Measurements from ENCODE around the gene TMX4. TPM values are rescaled to one million over a fixed set of nuclear protein-coding genes. Genes with fewer than 3 reads are reported as not detected.

Gene TMX4
- total and polyA plus RNA-seq, 4 donors = 7.8 to 45.2 (median 19.5) TPM

DNA sequence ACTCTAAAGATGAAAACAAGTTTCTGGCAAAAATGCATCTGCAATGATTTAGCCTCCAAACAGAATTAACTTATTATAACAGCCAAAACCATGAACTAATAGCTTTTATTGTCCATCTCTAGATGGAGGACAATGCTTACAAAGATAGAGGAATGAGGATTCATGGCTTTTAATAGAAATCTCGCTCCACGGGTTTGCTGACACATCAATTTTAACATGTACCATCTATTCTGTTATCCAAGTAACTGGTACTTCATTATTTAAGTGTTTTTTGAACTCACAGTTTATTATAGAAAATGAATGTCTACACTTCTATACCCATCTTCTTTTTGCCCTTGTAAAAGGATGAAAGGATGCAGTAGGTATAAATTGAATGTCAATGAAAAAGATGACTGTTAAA is 10.8 kb downstream of the TMX4 start:
- TF ChIP-seq, protein P1, sequence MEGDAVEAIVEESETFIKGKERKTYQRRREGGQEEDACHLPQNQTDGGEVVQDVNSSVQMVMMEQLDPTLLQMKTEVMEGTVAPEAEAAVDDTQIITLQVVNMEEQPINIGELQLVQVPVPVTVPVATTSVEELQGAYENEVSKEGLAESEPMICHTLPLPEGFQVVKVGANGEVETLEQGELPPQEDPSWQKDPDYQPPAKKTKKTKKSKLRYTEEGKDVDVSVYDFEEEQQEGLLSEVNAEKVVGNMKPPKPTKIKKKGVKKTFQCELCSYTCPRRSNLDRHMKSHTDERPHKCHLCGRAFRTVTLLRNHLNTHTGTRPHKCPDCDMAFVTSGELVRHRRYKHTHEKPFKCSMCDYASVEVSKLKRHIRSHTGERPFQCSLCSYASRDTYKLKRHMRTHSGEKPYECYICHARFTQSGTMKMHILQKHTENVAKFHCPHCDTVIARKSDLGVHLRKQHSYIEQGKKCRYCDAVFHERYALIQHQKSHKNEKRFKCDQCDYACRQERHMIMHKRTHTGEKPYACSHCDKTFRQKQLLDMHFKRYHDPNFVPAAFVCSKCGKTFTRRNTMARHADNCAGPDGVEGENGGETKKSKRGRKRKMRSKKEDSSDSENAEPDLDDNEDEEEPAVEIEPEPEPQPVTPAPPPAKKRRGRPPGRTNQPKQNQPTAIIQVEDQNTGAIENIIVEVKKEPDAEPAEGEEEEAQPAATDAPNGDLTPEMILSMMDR (IDR thresholded peaks at IDR 0.05; ENCODE audit: control extremely low read depth, extremely low read depth) = no peak
- peaks cover 0 to 8% (median 0%) of the 10 kb centered on the region in 4 donors for H3K36me3 ChIP-seq (ENCODE audit: control insufficient read depth in 4 of 4, insufficient read depth in 4 of 4, low read length in 4 of 4)
- DNase-seq = no peak
- no peak overlapping the region for H3K4me3 ChIP-seq
- H3K27ac ChIP-seq (ENCODE audit: low read depth in 1 of 2, low read length in 1 of 2) = no peak overlapping the region
- no peak overlapping the region for H3K9ac ChIP-seq (ENCODE audit: insufficient read depth in 1 of 2, low read length in 2 of 2)
- H3K9me3 ChIP-seq (ENCODE audit: control insufficient read depth in 4 of 4, insufficient read depth in 3 of 4, low read length in 3 of 4) = no peaks in the 10 kb centered on the region
- H3K27me3 ChIP-seq (ENCODE audit: control insufficient read depth in 3 of 3, insufficient read depth in 3 of 3, low read length in 2 of 3) = no peaks in the 10 kb centered on the region
- ATAC-seq (ENCODE audit: insufficient read depth, low FRiP score) = no peak
- WGBS, 2 donors = 91 to 94% methylated on average over 2 of the region's 2 CpGs
- H3K4me1 ChIP-seq (ENCODE audit: control insufficient read depth in 5 of 5, insufficient read depth in 5 of 5, low read length in 5 of 5) = peaks cover 0 to 7% (median 2%) of the 10 kb centered on the region in 5 donors

DNA sequence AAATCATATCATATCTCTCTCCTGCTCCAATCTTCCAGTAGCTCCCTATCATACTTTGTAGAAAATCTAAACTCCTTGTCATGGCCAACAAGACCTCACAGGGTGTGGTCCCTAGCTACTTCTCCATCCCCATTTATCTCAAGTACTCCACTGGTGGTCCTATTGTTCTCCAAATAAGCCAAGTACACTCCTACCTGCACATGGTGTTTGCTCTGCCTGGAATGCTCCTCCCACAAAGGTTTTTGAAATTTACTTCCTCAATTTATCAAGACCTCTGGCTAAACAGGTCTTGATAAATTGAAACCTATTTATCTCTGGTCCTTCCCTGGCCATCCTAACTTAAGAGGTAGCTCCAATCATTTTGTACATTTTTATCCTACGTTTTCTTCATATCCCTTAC is 12.1 kb downstream of the TMX4 start:
- Histone ChIP-seq H3K27me3 (ENCODE audit: control insufficient read depth in 3 of 3, insufficient read depth in 3 of 3, low read length in 2 of 3) (no peaks in the 10 kb centered on the region), H3K36me3 (ENCODE audit: control insufficient read depth in 4 of 4, insufficient read depth in 4 of 4, low read length in 4 of 4) (peaks cover 0 to 8% (median 0%) of the 10 kb centered on the region in 4 donors), H3K9me3 (ENCODE audit: control insufficient read depth in 4 of 4, insufficient read depth in 3 of 4, low read length in 3 of 4) (no peaks in the 10 kb centered on the region), H3K4me1 (ENCODE audit: control insufficient read depth in 5 of 5, insufficient read depth in 5 of 5, low read length in 5 of 5) (peaks cover 0 to 5% (median 0%) of the 10 kb centered on the region in 5 donors), H3K9ac (ENCODE audit: insufficient read depth in 1 of 2, low read length in 2 of 2) (no peak overlapping the region), H3K27ac (ENCODE audit: low read depth in 1 of 2, low read length in 1 of 2) (no peak overlapping the region), H3K4me3 (no peak overlapping the region)
- ATAC-seq (ENCODE audit: insufficient read depth, low FRiP score) = no peak
- DNase-seq = no peak
- TF ChIP-seq, protein P1 (IDR thresholded peaks at IDR 0.05; ENCODE audit: control extremely low read depth, extremely low read depth) = no peak
- WGBS, 2 donors = 89 to 93% methylated on average over 1 of the region's 1 CpG

DNA sequence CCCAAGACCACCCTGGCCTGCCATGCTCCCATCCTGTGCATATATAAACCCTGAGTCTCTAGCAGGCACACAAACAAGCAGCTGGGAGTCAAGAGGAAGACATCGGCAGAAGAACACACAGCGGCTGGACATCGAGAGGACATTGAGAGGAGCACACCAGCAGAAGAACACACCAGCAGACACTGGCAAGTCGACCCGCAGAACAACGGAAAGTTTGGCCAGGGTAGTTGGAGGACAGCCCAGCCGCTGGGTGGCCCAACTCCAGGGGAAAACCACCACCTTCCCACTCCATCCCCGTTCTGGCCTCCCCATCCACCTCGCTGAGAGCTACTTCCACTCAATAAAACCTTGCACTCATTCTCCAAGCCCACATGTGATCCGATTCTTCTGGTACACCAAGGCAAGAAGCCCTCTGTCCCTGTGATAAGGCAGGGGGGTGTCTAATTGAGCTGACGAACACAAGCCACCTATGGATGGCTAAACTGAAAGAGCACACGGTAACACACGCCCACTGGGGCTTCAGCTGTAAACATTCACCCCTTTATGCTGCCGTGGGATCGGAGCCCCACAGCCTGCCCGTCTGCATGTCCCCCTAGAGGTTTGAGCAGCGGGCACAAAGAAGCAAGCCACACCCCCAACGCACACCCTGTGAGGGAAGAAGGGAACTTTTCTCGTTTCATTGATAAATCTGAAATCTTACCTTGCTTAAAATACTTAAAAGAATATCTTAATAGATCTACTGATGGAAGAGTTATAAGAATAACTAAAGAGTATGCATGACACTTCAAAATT is 13.8 kb downstream of the TMX4 start:
- 95 to 96% methylated on average over 19 of the region's 19 CpGs for WGBS, 2 donors
- Histone ChIP-seq H3K27me3 (ENCODE audit: control insufficient read depth in 3 of 3, insufficient read depth in 3 of 3, low read length in 2 of 3) (no peaks in the 10 kb centered on the region), H3K36me3 (ENCODE audit: control insufficient read depth in 4 of 4, insufficient read depth in 4 of 4, low read length in 4 of 4) (peaks cover 0 to 12% (median 0%) of the 10 kb centered on the region in 4 donors), H3K27ac (ENCODE audit: low read depth in 1 of 2, low read length in 1 of 2) (no peak overlapping the region), H3K9ac (ENCODE audit: insufficient read depth in 1 of 2, low read length in 2 of 2) (no peak overlapping the region), H3K4me3 (no peak overlapping the region), H3K4me1 (ENCODE audit: control insufficient read depth in 5 of 5, insufficient read depth in 5 of 5, low read length in 5 of 5) (peaks cover 0 to 2% (median 0%) of the 10 kb centered on the region in 5 donors), H3K9me3 (ENCODE audit: control insufficient read depth in 4 of 4, insufficient read depth in 3 of 4, low read length in 3 of 4) (no peaks in the 10 kb centered on the region)
- DNase-seq (no peak), ATAC-seq (ENCODE audit: insufficient read depth, low FRiP score) (no peak)
- TF ChIP-seq, protein P1 (IDR thresholded peaks at IDR 0.05; ENCODE audit: control extremely low read depth, extremely low read depth) = no peak

Data from lung (tissue), 12 donors.